HCT116 (cell line): ENCODE measurements around the gene DICER1.

ENCODE experiments used
- CBX3 ChIP-seq: IDR thresholded peaks from 2 replicates; pipeline ENCODE4 v1.6.1; 2012; ENCODE audit warnings: low read depth
- EZH2 ChIP-seq: fragments of 200-600 bp; sonication (generic); IDR thresholded peaks from 2 replicates; pipeline ENCODE4 v1.6.1; 2017; ENCODE audit warnings: antibody characterized with exemption, mixed run types
- EZH2phosphoT487 ChIP-seq: fragments of 200-600 bp; IDR thresholded peaks from 2 replicates; pipeline ENCODE4 v1.6.1; 2018; ENCODE audit warnings: antibody characterized with exemption, borderline replicate concordance
- JUND ChIP-seq: IDR thresholded peaks from 2 replicates; pipeline ENCODE4 v1.6.1; 2012
- MAX ChIP-seq: IDR thresholded peaks from 2 replicates; pipeline ENCODE4 v1.6.1; 2012
- POLR2A ChIP-seq: IDR thresholded peaks from 2 replicates; pipeline ENCODE4 v1.7.0; 2011; ENCODE audit warnings: borderline replicate concordance; ENCODE audit not compliant: insufficient read depth, insufficient read length; ENCODE audit errors: extremely low read depth
- SIN3A ChIP-seq: IDR thresholded peaks from 2 replicates; pipeline ENCODE4 v1.6.1; 2012; ENCODE audit warnings: low read depth
- SRF ChIP-seq: IDR thresholded peaks from 2 replicates; pipeline ENCODE4 v1.6.1; 2012; ENCODE audit warnings: low read depth
- TCF7L2 ChIP-seq: IDR thresholded peaks from 2 replicates; pipeline ENCODE4 v1.7.0; 2011; ENCODE audit warnings: borderline replicate concordance, inconsistent platforms; ENCODE audit not compliant: insufficient read depth, insufficient read length; ENCODE audit errors: extremely low read depth
- TF ChIP-seq, protein P1 (sequence below), 3 experiments: fragments of 200-600 bp in 1 of 3; sonication (generic) in 1 of 3; IDR thresholded peaks in 2 of 3; conservative IDR thresholded peaks in 1 of 3; 2 replicates each; pipeline ENCODE4 v1.5.1; 2012 to 2017; ENCODE audit warnings: low read depth in 2 of 3, low read length in 2 of 3, antibody characterized with exemption in 1 of 3, borderline replicate concordance in 1 of 3, control low read depth in 1 of 3, mild to moderate bottlenecking in 1 of 3, mixed read lengths in 1 of 3, mixed run types in 1 of 3, moderate library complexity in 1 of 3; ENCODE audit not compliant: insufficient read depth in 1 of 3

DNA sequence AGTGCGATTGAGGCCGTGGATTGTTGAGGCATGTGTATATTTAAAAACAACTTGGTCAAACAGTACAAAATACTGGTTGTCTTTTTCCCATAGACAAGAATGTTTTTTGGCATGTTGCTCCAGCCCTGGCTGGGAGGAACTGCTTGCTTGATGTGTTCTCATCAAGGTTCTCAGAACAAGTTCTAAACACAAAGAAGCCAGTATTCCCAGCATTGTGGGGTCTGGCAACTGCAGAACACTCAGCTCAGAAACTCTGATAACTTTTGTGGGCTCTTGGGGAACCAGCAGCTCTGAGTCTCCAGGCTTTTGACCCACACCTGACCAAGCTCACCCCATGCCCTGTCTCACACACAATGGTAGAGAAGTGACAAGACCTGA is 27.1 kb upstream of the DICER1 start:
- TF ChIP-seq, protein P1, sequence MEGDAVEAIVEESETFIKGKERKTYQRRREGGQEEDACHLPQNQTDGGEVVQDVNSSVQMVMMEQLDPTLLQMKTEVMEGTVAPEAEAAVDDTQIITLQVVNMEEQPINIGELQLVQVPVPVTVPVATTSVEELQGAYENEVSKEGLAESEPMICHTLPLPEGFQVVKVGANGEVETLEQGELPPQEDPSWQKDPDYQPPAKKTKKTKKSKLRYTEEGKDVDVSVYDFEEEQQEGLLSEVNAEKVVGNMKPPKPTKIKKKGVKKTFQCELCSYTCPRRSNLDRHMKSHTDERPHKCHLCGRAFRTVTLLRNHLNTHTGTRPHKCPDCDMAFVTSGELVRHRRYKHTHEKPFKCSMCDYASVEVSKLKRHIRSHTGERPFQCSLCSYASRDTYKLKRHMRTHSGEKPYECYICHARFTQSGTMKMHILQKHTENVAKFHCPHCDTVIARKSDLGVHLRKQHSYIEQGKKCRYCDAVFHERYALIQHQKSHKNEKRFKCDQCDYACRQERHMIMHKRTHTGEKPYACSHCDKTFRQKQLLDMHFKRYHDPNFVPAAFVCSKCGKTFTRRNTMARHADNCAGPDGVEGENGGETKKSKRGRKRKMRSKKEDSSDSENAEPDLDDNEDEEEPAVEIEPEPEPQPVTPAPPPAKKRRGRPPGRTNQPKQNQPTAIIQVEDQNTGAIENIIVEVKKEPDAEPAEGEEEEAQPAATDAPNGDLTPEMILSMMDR (IDR thresholded peaks at IDR 0.05 in 2 of 3, conservative IDR thresholded peaks at IDR 0.05 in 1 of 3; ENCODE audit: borderline replicate concordance in 1 of 3, insufficient read depth in 1 of 3, low read depth in 2 of 3, low read length in 2 of 3), result no peak
- TF ChIP-seq POLR2A (no peak), MAX (no peak), SRF (no peak), TCF7L2 (no peak), JUND (no peak), EZH2 (no peak), EZH2phosphoT487 (no peak), SIN3A (no peak), CBX3 (no peak)
